Fibroblast of lung (primary cell): ENCODE measurements around the gene GNLY.

Experiments
- CTCF ChIP-seq, 2 donors: IDR thresholded peaks in 1 of 2; conservative IDR thresholded peaks in 1 of 2; 1 replicate in 1 of 2; 2 replicates in 1 of 2; pipeline ENCODE4 v1.5.1; 2011 to 2012; ENCODE audit warnings: low read length in 2 of 2, control low read depth in 1 of 2, inconsistent platforms in 1 of 2, low read depth in 1 of 2, mild to moderate bottlenecking in 1 of 2
- EZH2 ChIP-seq: IDR thresholded peaks from 2 replicates; pipeline ENCODE4 v1.5.1; 2012; ENCODE audit warnings: low read length, control low read depth, mild to moderate bottlenecking; ENCODE audit errors: missing control alignments

GRCh38 chr2:85646166-85646565, 48.0 kb upstream of the GNLY start:
- no peak for TF ChIP-seq CTCF (conservative IDR thresholded peaks at IDR 0.05 in 1 of 2, IDR thresholded peaks at IDR 0.05 in 1 of 2; ENCODE audit: low read depth in 1 of 2, low read length in 2 of 2)
- no peak for TF ChIP-seq EZH2
